NB4 (cell line): Measurements from ENCODE around the gene TSPAN31.

ENCODE experiments used
- CTCF ChIP-seq: IDR thresholded peaks from one replicate; pipeline ENCODE4 v1.5.1; 2012; ENCODE audit warnings: low read depth, low read length
- MYC ChIP-seq: IDR thresholded peaks from 2 replicates; pipeline ENCODE4 v1.6.1; 2011; ENCODE audit warnings: low read depth, low read length
- POLR2A ChIP-seq: IDR thresholded peaks from 2 replicates; pipeline ENCODE4 v1.6.1; 2011; ENCODE audit warnings: mild to moderate bottlenecking; ENCODE audit not compliant: insufficient read length; ENCODE audit errors: extremely low read depth
- TF ChIP-seq, protein P1 (sequence below): IDR thresholded peaks from 2 replicates; pipeline ENCODE4 v1.6.1; 2011; ENCODE audit warnings: low read depth, low read length

DNA sequence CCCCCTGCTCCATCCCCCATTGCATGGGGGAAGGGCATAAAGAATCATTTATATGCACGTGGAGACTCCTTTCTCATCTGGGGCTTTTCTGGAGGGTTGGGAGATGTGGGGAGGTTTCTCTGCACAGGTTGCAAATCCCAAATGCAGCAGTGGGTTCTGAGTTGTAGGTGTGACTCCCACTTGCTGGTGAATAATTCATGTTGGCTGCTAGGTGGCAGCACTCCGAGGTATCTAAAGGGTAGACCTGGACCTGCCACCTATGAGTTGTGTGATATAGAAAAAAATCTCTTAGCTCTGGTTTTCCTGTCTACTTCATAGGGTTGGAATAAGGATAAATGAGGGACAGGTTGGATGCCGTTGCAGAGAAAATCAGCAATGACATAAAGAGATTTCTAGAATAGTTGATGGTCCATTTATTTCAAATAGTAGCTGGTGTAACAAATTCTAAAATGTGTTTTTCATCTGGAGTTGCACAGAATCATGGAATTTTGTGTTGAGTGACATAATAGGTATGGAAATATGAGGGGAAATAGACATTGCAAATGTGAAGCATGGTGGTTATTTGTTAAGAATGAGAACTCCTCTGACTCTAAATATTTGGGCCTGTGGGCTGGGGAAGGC, 14.6 kb downstream of the TSPAN31 start:
- TF ChIP-seq CTCF (peak; percentile 60), POLR2A (no peak), MYC (no peak)
- TF ChIP-seq, protein P1, sequence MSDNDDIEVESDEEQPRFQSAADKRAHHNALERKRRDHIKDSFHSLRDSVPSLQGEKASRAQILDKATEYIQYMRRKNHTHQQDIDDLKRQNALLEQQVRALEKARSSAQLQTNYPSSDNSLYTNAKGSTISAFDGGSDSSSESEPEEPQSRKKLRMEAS, result no peak
